Renal pelvis (tissue), 12 donors: ENCODE measurements around the gene RANBP1. TPM values are rescaled to one million over a fixed set of nuclear protein-coding genes. Genes with fewer than 3 reads are reported as not detected.
A peak's percentile ranks its signal among the peaks of the same experiment; 100 is the strongest.
"Not testable (repeated sequence)": the region's sequence is repeated elsewhere in the genome, so short reads cannot be mapped to it uniquely, and the experiment has no call there.

ENCODE experiments used
- DNase-seq: peaks from one replicate; pipeline ENCODE4 v3.0.0-alpha.2; 2013
- long read RNA-seq, 16 experiments: transcript quantifications; one replicate each; lab custom pipeline, GENCODE V29; 2026
- polyA plus RNA-seq, 3 donors: library from polyadenylated mRNA; unstranded; fragments of 120-200 nt; gene quantifications; one replicate each; pipeline ENCODE4 v1.2.1, GENCODE V29; 2013; ENCODE audit not compliant: insufficient read length in 3 of 3

The RANBP1 gene
- 100 to 1,000 TPM; 171 to 203 (median 199) TPM for polyA plus RNA-seq
- long read RNA-seq, donor 1, transcript RANBP1-202 (6 exons, 1,132 nt) = minor isoform, 49 of 196 reads
- long read RNA-seq, donor 1, transcript RANBP1-201 (6 exons, 837 nt) = major isoform, 85 of 196 reads
- long read RNA-seq, donor 1, transcript RANBP1-214 (3 exons, 699 nt) = minor isoform, 5 of 196 reads
- long read RNA-seq, donor 1, partial matches to known transcripts = 54 of 196 reads
- long read RNA-seq, donor 1, other reads (novel, unspliced or antisense) = 0 of 196 reads
- long read RNA-seq, donor 2, transcript RANBP1-202 (6 exons, 1,132 nt) = minor isoform, 55 of 151 reads
- long read RNA-seq, donor 2, transcript RANBP1-214 (3 exons, 699 nt) = minor isoform, 7 of 151 reads
- long read RNA-seq, donor 2, transcript RANBP1-201 (6 exons, 837 nt) = major isoform, 86 of 151 reads
- long read RNA-seq, donor 2, partial matches to known transcripts = 0 of 151 reads
- long read RNA-seq, donor 2, other reads (novel, unspliced or antisense) = 0 of 151 reads
- long read RNA-seq, donor 3, transcript RANBP1-202 (6 exons, 1,132 nt) = minor isoform, 55 of 201 reads
- long read RNA-seq, donor 3, transcript RANBP1-201 (6 exons, 837 nt) = major isoform, 79 of 201 reads
- long read RNA-seq, donor 3, transcript RANBP1-203 (4 exons, 584 nt) = minor isoform, 5 of 201 reads
- long read RNA-seq, donor 3, transcript RANBP1-214 (3 exons, 699 nt) = minor isoform, 6 of 201 reads
- long read RNA-seq, donor 3, partial matches to known transcripts = 54 of 201 reads
- long read RNA-seq, donor 3, other reads (novel, unspliced or antisense) = 0 of 201 reads
- long read RNA-seq, donor 4, transcript RANBP1-201 (6 exons, 837 nt) = major isoform, 94 of 168 reads
- long read RNA-seq, donor 4, transcript RANBP1-212 (2 exons, 529 nt) = minor isoform, 5 of 168 reads
- long read RNA-seq, donor 4, transcript RANBP1-202 (6 exons, 1,132 nt) = minor isoform, 57 of 168 reads
- long read RNA-seq, donor 4, partial matches to known transcripts = 6 of 168 reads
- long read RNA-seq, donor 4, other reads (novel, unspliced or antisense) = 0 of 168 reads
- long read RNA-seq, donor 5, transcript RANBP1-214 (3 exons, 699 nt) = minor isoform, 7 of 74 reads
- long read RNA-seq, donor 5, transcript RANBP1-202 (6 exons, 1,132 nt) = minor isoform, 29 of 74 reads
- long read RNA-seq, donor 5, transcript RANBP1-201 (6 exons, 837 nt) = major isoform, 34 of 74 reads
- long read RNA-seq, donor 5, partial matches to known transcripts = 0 of 74 reads
- long read RNA-seq, donor 5, other reads (novel, unspliced or antisense) = 0 of 74 reads
- long read RNA-seq, donor 6, transcript RANBP1-202 (6 exons, 1,132 nt) = minor isoform, 43 of 148 reads
- long read RNA-seq, donor 6, transcript RANBP1-201 (6 exons, 837 nt) = major isoform, 59 of 148 reads
- long read RNA-seq, donor 6, partial matches to known transcripts = 35 of 148 reads
- long read RNA-seq, donor 6, other reads (novel, unspliced or antisense) = 0 of 148 reads
- long read RNA-seq, donor 7, transcript RANBP1-214 (3 exons, 699 nt) = minor isoform, 8 of 184 reads
- long read RNA-seq, donor 7, transcript RANBP1-202 (6 exons, 1,132 nt) = minor isoform, 46 of 184 reads
- long read RNA-seq, donor 7, transcript RANBP1-201 (6 exons, 837 nt) = major isoform, 92 of 184 reads
- long read RNA-seq, donor 7, partial matches to known transcripts = 32 of 184 reads
- long read RNA-seq, donor 7, other reads (novel, unspliced or antisense) = 0 of 184 reads
- long read RNA-seq, donor 8, transcript RANBP1-201 (6 exons, 837 nt) = major isoform, 30 of 57 reads
- long read RNA-seq, donor 8, transcript RANBP1-202 (6 exons, 1,132 nt) = minor isoform, 24 of 57 reads
- long read RNA-seq, donor 8, partial matches to known transcripts = 0 of 57 reads
- long read RNA-seq, donor 8, other reads (novel, unspliced or antisense) = 0 of 57 reads
- long read RNA-seq, donor 9, transcript RANBP1-214 (3 exons, 699 nt) = minor isoform, 7 of 179 reads
- long read RNA-seq, donor 9, transcript RANBP1-201 (6 exons, 837 nt) = major isoform, 88 of 179 reads
- long read RNA-seq, donor 9, transcript RANBP1-202 (6 exons, 1,132 nt) = minor isoform, 49 of 179 reads
- long read RNA-seq, donor 9, transcript RANBP1-203 (4 exons, 584 nt) = minor isoform, 5 of 179 reads
- long read RNA-seq, donor 9, partial matches to known transcripts = 27 of 179 reads
- long read RNA-seq, donor 9, other reads (novel, unspliced or antisense) = 0 of 179 reads
- long read RNA-seq, donor 10, transcript RANBP1-201 (6 exons, 837 nt) = major isoform, 56 of 131 reads
- long read RNA-seq, donor 10, transcript RANBP1-214 (3 exons, 699 nt) = minor isoform, 7 of 131 reads
- long read RNA-seq, donor 10, transcript RANBP1-202 (6 exons, 1,132 nt) = minor isoform, 49 of 131 reads
- long read RNA-seq, donor 10, partial matches to known transcripts = 11 of 131 reads
- long read RNA-seq, donor 10, other reads (novel, unspliced or antisense) = 0 of 131 reads
- long read RNA-seq, donor 11, transcript RANBP1-214 (3 exons, 699 nt) = minor isoform, 9 of 104 reads
- long read RNA-seq, donor 11, transcript RANBP1-202 (6 exons, 1,132 nt) = minor isoform, 26 of 104 reads
- long read RNA-seq, donor 11, transcript RANBP1-201 (6 exons, 837 nt) = major isoform, 50 of 104 reads
- long read RNA-seq, donor 11, transcript RANBP1-212 (2 exons, 529 nt) = minor isoform, 5 of 104 reads
- long read RNA-seq, donor 11, partial matches to known transcripts = 11 of 104 reads
- long read RNA-seq, donor 11, other reads (novel, unspliced or antisense) = 0 of 104 reads
- long read RNA-seq, donor 12, transcript RANBP1-201 (6 exons, 837 nt) = major isoform, 86 of 184 reads
- long read RNA-seq, donor 12, transcript RANBP1-202 (6 exons, 1,132 nt) = minor isoform, 70 of 184 reads
- long read RNA-seq, donor 12, partial matches to known transcripts = 21 of 184 reads
- long read RNA-seq, donor 12, other reads (novel, unspliced or antisense) = 0 of 184 reads
- long read RNA-seq, donor 13, transcript RANBP1-202 (6 exons, 1,132 nt) = minor isoform, 25 of 88 reads
- long read RNA-seq, donor 13, transcript RANBP1-201 (6 exons, 837 nt) = major isoform, 37 of 88 reads
- long read RNA-seq, donor 13, partial matches to known transcripts = 22 of 88 reads
- long read RNA-seq, donor 13, other reads (novel, unspliced or antisense) = 0 of 88 reads
- long read RNA-seq, donor 14, transcript RANBP1-214 (3 exons, 699 nt) = minor isoform, 14 of 255 reads
- long read RNA-seq, donor 14, transcript RANBP1-202 (6 exons, 1,132 nt) = minor isoform, 44 of 255 reads
- long read RNA-seq, donor 14, transcript RANBP1-203 (4 exons, 584 nt) = minor isoform, 10 of 255 reads
- long read RNA-seq, donor 14, transcript RANBP1-201 (6 exons, 837 nt) = major isoform, 120 of 255 reads
- long read RNA-seq, donor 14, partial matches to known transcripts = 59 of 255 reads
- long read RNA-seq, donor 14, other reads (novel, unspliced or antisense) = 0 of 255 reads
- long read RNA-seq, donor 15, transcript RANBP1-202 (6 exons, 1,132 nt) = minor isoform, 48 of 166 reads
- long read RNA-seq, donor 15, transcript RANBP1-201 (6 exons, 837 nt) = major isoform, 79 of 166 reads
- long read RNA-seq, donor 15, partial matches to known transcripts = 25 of 166 reads
- long read RNA-seq, donor 15, other reads (novel, unspliced or antisense) = 5 of 166 reads
- long read RNA-seq, donor 16, transcript RANBP1-201 (6 exons, 837 nt) = major isoform, 83 of 172 reads
- long read RNA-seq, donor 16, transcript RANBP1-202 (6 exons, 1,132 nt) = minor isoform, 62 of 172 reads
- long read RNA-seq, donor 16, partial matches to known transcripts = 16 of 172 reads
- long read RNA-seq, donor 16, other reads (novel, unspliced or antisense) = 0 of 172 reads

- no peak for DNase-seq
Observed at GRCh38 chr22:20115691-20116375, at the start of gene RANBP1. TSS of gene RANBP1 (plus strand) at chr22:20116104. CDS start at chr22:20116185, 81 bp downstream.

- no peak for DNase-seq
Observed at GRCh38 chr22:20066617-20067383, 49.1 kb upstream of the RANBP1 start.

DNA sequence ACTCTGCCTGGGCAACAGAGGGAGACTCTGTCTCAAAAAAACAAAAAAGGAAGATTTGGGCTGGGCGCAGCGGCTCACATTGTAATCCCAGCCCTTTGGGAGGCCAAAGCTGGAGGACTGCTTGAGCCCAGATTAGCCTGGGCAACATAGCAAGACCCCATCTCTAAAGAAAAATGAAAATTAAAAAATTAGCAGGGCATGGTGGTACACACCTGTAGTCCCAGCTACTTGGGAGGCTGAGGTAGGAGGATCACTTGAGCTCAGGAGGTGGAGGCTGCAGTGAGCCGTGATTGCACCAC lies 48.6 kb upstream of the RANBP1 start:
- DNase-seq = not testable (repeated sequence)

- DNase-seq = no peak
Observed at GRCh38 chr22:20068640-20069039, 47.3 kb upstream of the RANBP1 start.

GRCh38 chr22:20069331-20070042 lies 46.4 kb upstream of the RANBP1 start:
- no peak for DNase-seq

GRCh38 chr22:20071524-20071972 lies 44.4 kb upstream of the RANBP1 start:
- no peak for DNase-seq

- no peak for DNase-seq
Observed at GRCh38 chr22:20076627-20077172, 39.2 kb upstream of the RANBP1 start.

DNA sequence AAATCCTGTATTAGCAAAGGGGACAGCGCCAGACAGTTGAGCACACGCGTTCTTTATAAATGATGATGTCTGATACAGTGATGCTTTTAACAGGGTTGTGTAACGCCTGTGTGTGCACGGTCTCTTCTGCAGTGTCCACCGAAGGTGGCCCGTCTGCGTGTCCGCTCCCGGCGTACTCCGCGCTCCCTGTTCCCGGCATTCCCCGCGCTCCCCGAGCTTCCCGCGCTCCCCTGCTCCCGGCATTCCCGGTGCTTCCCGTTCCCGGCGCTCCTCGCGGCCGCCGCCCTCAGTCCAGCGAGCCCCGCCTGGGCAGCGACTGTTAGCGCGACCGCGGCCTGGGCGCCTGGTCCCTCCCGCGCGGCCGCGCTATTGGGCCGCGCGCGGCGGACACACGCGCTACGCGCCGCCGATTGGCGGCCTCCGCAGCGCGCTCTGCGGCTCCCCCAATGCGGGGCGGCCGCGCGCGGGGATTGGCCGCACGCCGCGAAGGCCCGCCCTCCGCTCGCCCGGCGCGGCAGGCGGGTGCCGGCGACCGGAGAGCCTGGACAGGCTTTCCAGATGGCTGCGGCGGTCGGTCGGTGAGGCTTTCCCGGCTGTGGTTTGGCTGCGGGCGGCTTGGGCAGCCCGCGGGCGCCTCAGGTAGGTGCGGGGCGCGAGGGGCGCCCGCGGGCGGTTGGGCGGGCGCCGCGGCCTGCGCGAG lies 36.0 kb upstream of the RANBP1 start, which contains the start of gene DGCR8:
Gene DGCR8, plus strand, starts transcription at position 497 of the 700 bp plus-strand sequence. CDS start 5,723 bp downstream, outside the sequence.
- DNase-seq = peak; percentile 96

GRCh38 chr22:20080445-20080775 lies 35.5 kb upstream of the RANBP1 start:
- DNase-seq = peak; percentile 46

GRCh38 chr22:20080776-20081654 lies 34.9 kb upstream of the RANBP1 start:
- peak; percentile 48 for DNase-seq

DNA sequence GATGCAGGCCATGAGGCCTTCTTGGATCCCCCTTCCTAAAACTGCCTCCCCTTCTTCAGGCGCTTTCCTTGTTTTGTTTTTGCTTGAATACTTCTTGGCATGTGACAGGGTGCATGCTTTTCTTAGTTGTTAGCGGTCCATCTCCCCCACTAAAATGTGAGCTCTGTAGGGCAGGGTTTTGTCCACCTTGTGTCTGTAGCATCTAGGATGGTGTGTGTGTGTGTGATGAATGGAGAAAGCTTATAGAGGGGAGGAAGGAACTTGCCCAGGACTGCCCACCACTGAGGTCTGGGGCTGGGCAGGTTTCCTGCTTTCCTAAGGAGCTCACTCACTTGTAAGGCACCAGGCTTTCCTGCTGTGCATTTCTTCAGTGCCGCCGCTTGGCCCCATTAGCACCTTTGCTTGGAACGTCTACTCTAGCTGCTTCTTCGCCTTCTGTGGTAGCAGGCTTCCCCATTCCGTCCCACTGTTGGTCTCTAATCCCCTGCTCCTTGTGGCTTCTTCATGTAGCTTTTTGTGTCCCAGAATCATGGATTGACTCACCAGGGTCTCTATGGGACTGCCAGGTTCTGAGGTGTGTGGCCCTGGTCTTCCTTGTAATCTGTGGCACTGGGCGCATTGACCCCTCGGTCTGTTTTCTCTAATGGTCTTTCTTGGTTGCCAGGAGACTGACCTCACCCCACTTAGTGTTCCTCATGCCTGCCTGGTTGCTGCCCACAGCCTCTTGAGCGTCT lies 32.6 kb upstream of the RANBP1 start:
- no peak for DNase-seq
